Measurements from ENCODE around the gene OGDH. TPM values are rescaled to one million over a fixed set of nuclear protein-coding genes. Genes with fewer than 3 reads are reported as not detected.

The OGDH gene
- total and polyA plus RNA-seq, 2 of the 4 experiments (the other 2 are of a cell fraction), result 47.4 to 56.5 TPM

- Histone ChIP-seq H2BK120ac (ENCODE audit: low read depth, low read length) (no peak overlapping the region), H4K20me1 (ENCODE audit: insufficient read depth, low read length) (no peaks in the 10 kb centered on the region; the same call in 1 of the 2 replicates), H3K56ac (ENCODE audit: extremely low read depth, insufficient read depth, low read length) (no peak overlapping the region), H3K4ac (ENCODE audit: low read depth, low read length) (no peak overlapping the region), H3K18ac (ENCODE audit: low read depth, low read length) (no peak overlapping the region), H3K79me1 (ENCODE audit: low read depth in 1 of 2, low read length in 2 of 2) (peaks cover 0 to 19% of the 10 kb centered on the region in 2 experiments; a peak in 3 of 4 replicates), H2BK15ac (ENCODE audit: low read depth, low read length) (no peak overlapping the region), H3K4me2 (ENCODE audit: low read depth, low read length) (no peak overlapping the region), H3K23ac (ENCODE audit: low read depth, low read length) (no peak overlapping the region), H3K36me3 (ENCODE audit: control insufficient read depth, insufficient read depth, low read length) (peaks cover 26% of the 10 kb centered on the region), H3K14ac (replicated peaks; ENCODE audit: low read depth, low read length) (no peak overlapping the region), H2AK5ac (ENCODE audit: low read depth, low read length) (no peak overlapping the region), H2AFZ (replicated peaks; ENCODE audit: low read length, poor library complexity) (no peak overlapping the region), H3K9me3 (ENCODE audit: control insufficient read depth, insufficient read depth, low read length) (no peaks in the 10 kb centered on the region), H2BK20ac (ENCODE audit: low read depth, low read length) (no peak overlapping the region), H3K9ac (ENCODE audit: low read depth, low read length) (no peak overlapping the region), H2AK9ac (replicated peaks; ENCODE audit: low read depth, low read length, poor library complexity) (no peak overlapping the region), H3K27ac (ENCODE audit: insufficient read depth, low read length) (no peak overlapping the region), H3K4me3 (ENCODE audit: insufficient read depth, low read depth, low read length) (no peak overlapping the region), H3K4me1 (ENCODE audit: control insufficient read depth, insufficient read depth, low read length) (peaks cover 8% of the 10 kb centered on the region), H3K27me3 (ENCODE audit: control insufficient read depth, insufficient read depth, low read length) (no peaks in the 10 kb centered on the region), H4K8ac (ENCODE audit: low read depth in 2 of 2, low read length in 2 of 2) (no peak overlapping the region), H4K5ac (ENCODE audit: low read depth, low read length) (no peak overlapping the region), H3K9me1 (ENCODE audit: insufficient read depth, low read length) (peaks cover 32% of the 10 kb centered on the region), H4K91ac (ENCODE audit: insufficient read depth, low read depth, low read length) (no peak overlapping the region), H2BK5ac (ENCODE audit: low read depth, low read length, poor library complexity, severe bottlenecking) (no peak overlapping the region)
- in situ Hi-C loops (cut with MboI; ENCODE audit: low sequenced_read_pairs) (no loop called here), intact Hi-C loops (cut with micrococcal nuclease) (no loop called here), dilution Hi-C loops (cut with HindIII; ENCODE audit: low sequenced_read_pairs, unreplicated experiment) (no loop called here)
- POLR2A ChIA-PET (ENCODE audit: unreplicated experiment), result no interaction called here
- TF ChIP-seq CTCF (conservative IDR thresholded peaks at IDR 0.05; ENCODE audit: low read depth, low read length), result no peak
- no peak for TF ChIP-seq RAD21 (IDR thresholded peaks at IDR 0.05; ENCODE audit: low read length)
- TF ChIP-seq USF2 (IDR thresholded peaks at IDR 0.05; ENCODE audit: low read depth, low read length), result no peak
- TF ChIP-seq CEBPB (IDR thresholded peaks at IDR 0.05; ENCODE audit: low read depth, low read length), result no peak
- TF ChIP-seq MAFK (IDR thresholded peaks at IDR 0.05; ENCODE audit: low read depth, low read length), result no peak
- TF ChIP-seq NFE2L2 (IDR thresholded peaks at IDR 0.05; ENCODE audit: low read depth, low read length), result no peak
- TF ChIP-seq CHD1 (IDR thresholded peaks at IDR 0.05; ENCODE audit: low read depth, low read length), result no peak
- TF ChIP-seq BHLHE40 (IDR thresholded peaks at IDR 0.05; ENCODE audit: low read depth, low read length), result no peak
- TF ChIP-seq MAZ (IDR thresholded peaks at IDR 0.05; ENCODE audit: borderline replicate concordance, low read depth, low read length), result no peak
- TF ChIP-seq FOS (IDR thresholded peaks at IDR 0.05; ENCODE audit: low read depth, low read length), result no peak
- TF ChIP-seq RFX5 (IDR thresholded peaks at IDR 0.05; ENCODE audit: low read depth, low read length), result no peak
- no peak for TF ChIP-seq RCOR1 (IDR thresholded peaks at IDR 0.05; ENCODE audit: insufficient replicate concordance, low read length)
- no peak for TF ChIP-seq SMC3 (IDR thresholded peaks at IDR 0.05; ENCODE audit: low read depth, low read length)
- no peak for TF ChIP-seq ELK1 (IDR thresholded peaks at IDR 0.05; ENCODE audit: borderline replicate concordance, low read depth, low read length)
- no peak for TF ChIP-seq MXI1 (IDR thresholded peaks at IDR 0.05; ENCODE audit: borderline replicate concordance, low read depth, low read length)
- CTCF ChIA-PET, result no interaction called here
- WGBS, 2 experiments (ENCODE audit: extremely low coverage in 2 of 2, insufficient read length in 1 of 2), result 71% methylated on average over 1 of the region's 6 CpGs; no CpG with 5 or more reads in 1 of the 2 experiments
- ATAC-seq (ENCODE audit: low read depth) (no peak), DNase-seq (no peak)
- BruUV-seq (replicated peaks), result no TSS peak
These were observed 67.3 kb downstream of the OGDH start for GRCh38 chr7:44673771-44674170.

All from IMR-90 (cell line).